Spinal cord (tissue), 10 donors: Measurements from ENCODE around the gene HAPSTR1. TPM values are rescaled to one million over a fixed set of nuclear protein-coding genes. Genes with fewer than 3 reads are reported as not detected.

Experiments
- DNase-seq, 6 donors: peaks; one replicate each; pipeline versions ENCODE4 v3.0.0 to v3.0.0-alpha.2; 2013 to 2015; ENCODE audit warnings: low spot score in 6 of 6, low read depth in 4 of 6
- H3K27ac ChIP-seq: one replicate; pipeline ENCODE4 v1.5.1; 2013; ENCODE audit warnings: low read depth, low read length, control low read depth
- H3K27me3 ChIP-seq: one replicate; pipeline ENCODE4 v1.6.1; 2013; ENCODE audit warnings: low read length; ENCODE audit not compliant: control insufficient read depth, insufficient read depth
- H3K36me3 ChIP-seq: one replicate; pipeline ENCODE4 v1.6.1; 2013; ENCODE audit warnings: low read length; ENCODE audit not compliant: control insufficient read depth, insufficient read depth
- H3K4me1 ChIP-seq: one replicate; pipeline ENCODE4 v1.6.1; 2013; ENCODE audit warnings: low read length; ENCODE audit not compliant: control insufficient read depth, insufficient read depth
- H3K4me3 ChIP-seq: one replicate; pipeline ENCODE4 v1.5.1; 2013; ENCODE audit warnings: low read depth, low read length, control low read depth
- H3K9me3 ChIP-seq: one replicate; pipeline ENCODE4 v1.6.1; 2013; ENCODE audit warnings: low read length; ENCODE audit not compliant: control insufficient read depth, insufficient read depth
- WGBS: methylation state at CpG from one replicate; pipeline ENCODE4 v1.1.5; 2013; ENCODE audit warnings: missing lambda C conversion rate; ENCODE audit not compliant: insufficient coverage; 5-methylcytosine and 5-hydroxymethylcytosine counted together
- polyA plus RNA-seq, 2 donors: library from polyadenylated mRNA; unstranded; fragments of 120-200 nt; gene quantifications; one replicate each; pipeline ENCODE4 v1.2.1, GENCODE V29; 2013; ENCODE audit not compliant: insufficient read length in 2 of 2
- total RNA-seq, 2 donors: library from RNA; depleted of rRNA in 1 of 2; stranded (reverse); fragments of 120-200 nt in 1 of 2; fragments of >200 nt in 1 of 2; gene quantifications; one replicate each; pipeline versions ENCODE4 v1.2.3 to v1.2.4, GENCODE V29; 2013 to 2014
- donor health status: healthy.

HAPSTR1 gene
- total and polyA plus RNA-seq, 4 donors, result 43.9 to 87.0 (median 59.3) TPM

DNA sequence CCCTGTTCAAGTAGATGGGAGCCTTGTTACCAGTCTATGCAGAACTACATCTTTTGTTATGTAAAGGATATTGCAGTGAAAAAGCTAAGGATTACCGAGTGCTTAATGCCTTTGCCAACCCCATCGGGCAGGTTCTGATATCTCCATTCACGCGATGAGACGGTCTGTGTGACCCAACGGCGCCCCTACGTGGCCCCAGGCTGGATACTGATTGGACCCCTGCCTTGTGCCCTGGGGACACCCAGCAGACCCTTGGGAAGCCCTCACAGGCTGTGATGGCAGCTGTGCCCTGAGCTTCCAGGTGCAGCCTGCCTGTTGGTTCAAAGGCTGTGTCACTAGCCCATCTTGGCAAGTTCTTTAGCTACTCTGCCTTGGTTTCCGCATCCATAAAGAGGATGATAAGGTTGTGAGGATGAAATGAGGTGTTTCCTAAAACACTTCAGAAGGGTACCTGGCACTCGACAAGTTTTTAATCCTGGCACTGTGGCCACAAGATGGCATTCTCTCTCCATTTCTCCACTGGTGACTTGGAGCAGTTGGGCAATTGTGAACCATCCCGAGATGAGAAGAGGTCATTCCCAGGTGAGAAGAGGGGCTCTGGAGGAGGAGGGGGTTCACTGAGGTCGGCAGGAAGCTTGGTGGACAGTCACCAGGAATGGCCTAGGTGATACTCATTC, 33.6 kb downstream of the HAPSTR1 start:
- Histone ChIP-seq H3K4me1 (peaks cover 19% of the 10 kb centered on the region), H3K36me3 (peaks cover 34% of the 10 kb centered on the region), H3K27ac (no peak overlapping the region), H3K9me3 (no peaks in the 10 kb centered on the region), H3K27me3 (no peaks in the 10 kb centered on the region), H3K4me3 (no peak overlapping the region)
- DNase-seq, result peak in 1 of 6 donors; percentile 43
- 60% methylated on average over 10 of the region's 12 CpGs for WGBS

- H3K9me3 ChIP-seq, result no peaks in the 10 kb centered on the region
- no peak overlapping the region for H3K4me3 ChIP-seq
- no peak overlapping the region for H3K27ac ChIP-seq
- whole genome bisulfite sequencing, result 79% methylated on average over 17 of the region's 17 CpGs
- H3K36me3 ChIP-seq, result peaks cover 34% of the 10 kb centered on the region
- DNase-seq, result no peak
- H3K27me3 ChIP-seq, result no peaks in the 10 kb centered on the region
- peaks cover 19% of the 10 kb centered on the region for H3K4me1 ChIP-seq
Observed at GRCh38 chr16:9125658-9126505, 34.4 kb downstream of the HAPSTR1 start.

- Histone ChIP-seq H3K4me1 (peaks cover 19% of the 10 kb centered on the region), H3K27me3 (no peaks in the 10 kb centered on the region), H3K27ac (no peak overlapping the region), H3K9me3 (no peaks in the 10 kb centered on the region), H3K36me3 (peaks cover 34% of the 10 kb centered on the region), H3K4me3 (no peak overlapping the region)
- 100% methylated on average over 1 of the region's 2 CpGs for WGBS
- DNase-seq, result no peak
Observed at GRCh38 chr16:9126609-9127008, 35.2 kb downstream of the HAPSTR1 start.

DNA sequence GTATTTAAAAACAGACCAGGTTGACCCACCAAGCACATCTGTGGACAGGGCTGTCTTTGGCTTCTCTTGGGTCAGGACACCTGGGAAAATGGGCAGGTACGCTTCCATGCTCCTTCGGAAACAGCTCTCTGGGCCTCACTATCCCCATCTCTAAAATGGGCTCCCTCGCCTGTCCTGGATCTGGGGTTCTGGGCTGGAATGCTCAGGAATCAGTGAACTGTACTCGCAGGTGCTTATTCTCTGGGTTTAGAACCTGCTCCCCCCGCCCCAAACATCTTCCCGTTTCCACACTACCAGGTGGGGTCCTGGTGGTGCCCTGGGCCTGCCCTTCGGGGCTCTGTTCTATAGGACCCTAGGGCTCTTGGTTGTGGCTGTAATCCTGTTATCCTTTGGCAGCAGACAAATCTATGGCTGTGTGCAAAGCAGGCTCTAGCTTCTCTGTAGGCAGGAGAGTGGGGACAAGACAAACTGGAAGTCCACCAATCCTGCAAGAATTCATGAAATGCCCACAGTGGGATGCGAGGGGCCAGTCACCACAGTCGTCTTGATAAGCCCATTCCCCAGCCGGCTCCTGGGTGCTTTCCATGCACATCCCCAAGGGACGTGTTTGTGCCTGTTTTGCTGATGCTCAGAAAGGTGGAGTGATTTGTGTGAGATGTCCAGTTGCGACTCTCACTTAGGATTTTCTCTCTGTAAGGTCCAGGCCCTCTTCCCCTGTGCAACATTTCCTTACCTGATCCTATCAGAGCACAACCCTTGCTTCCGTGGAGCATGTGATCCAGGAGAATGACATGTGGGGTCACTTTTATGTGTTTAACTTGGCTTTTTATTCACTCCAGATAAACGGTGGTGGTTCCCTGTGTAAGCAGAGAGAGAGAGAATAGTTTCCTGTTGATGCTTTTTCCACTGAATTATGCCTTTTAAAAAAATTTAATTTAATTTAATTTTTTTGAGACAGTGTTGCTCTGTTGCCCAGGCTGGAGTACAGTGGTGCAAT, 37.2 kb downstream of the HAPSTR1 start:
- WGBS, result 94% methylated on average over 3 of the region's 14 CpGs
- Histone ChIP-seq H3K4me3 (no peak overlapping the region), H3K4me1 (peaks cover 19% of the 10 kb centered on the region), H3K36me3 (peaks cover 19% of the 10 kb centered on the region), H3K27ac (no peak overlapping the region), H3K27me3 (no peaks in the 10 kb centered on the region), H3K9me3 (no peaks in the 10 kb centered on the region)
- DNase-seq, result no peak

- Histone ChIP-seq H3K27me3 (no peaks in the 10 kb centered on the region), H3K36me3 (no peaks in the 10 kb centered on the region), H3K4me3 (no peak overlapping the region), H3K9me3 (no peaks in the 10 kb centered on the region), H3K27ac (no peak overlapping the region), H3K4me1 (peaks cover 12% of the 10 kb centered on the region)
- 100% methylated on average over 2 of the region's 5 CpGs for WGBS
- DNase-seq, result no peak
Observed at GRCh38 chr16:9134306-9134705, 42.9 kb downstream of the HAPSTR1 start.

DNA sequence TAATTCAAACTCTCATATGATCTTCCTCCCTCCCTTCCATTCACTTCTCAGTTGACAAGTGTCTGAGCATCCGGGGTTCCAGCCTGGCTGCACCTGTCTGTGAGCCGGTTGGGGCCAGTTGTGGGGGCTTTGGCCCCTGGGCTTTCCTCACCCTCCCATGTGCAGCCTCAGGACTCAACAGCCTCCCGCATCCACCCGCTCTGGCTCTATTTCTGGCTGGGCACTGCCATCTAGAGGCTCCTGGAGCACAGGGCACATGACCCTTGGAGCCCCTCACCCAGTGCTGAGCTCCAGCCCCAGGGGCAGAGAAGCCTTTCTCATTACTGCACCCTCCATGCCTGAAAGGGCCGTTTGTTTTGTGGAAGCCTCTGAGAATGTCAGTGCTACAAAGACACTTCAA, 43.3 kb downstream of the HAPSTR1 start:
- no peaks in the 10 kb centered on the region for H3K9me3 ChIP-seq
- DNase-seq, result peak in 2 of 6 donors; percentile 64 to 70
- H3K27me3 ChIP-seq, result no peaks in the 10 kb centered on the region
- H3K27ac ChIP-seq, result no peak overlapping the region
- H3K36me3 ChIP-seq, result no peaks in the 10 kb centered on the region
- WGBS, result 35% methylated on average over 3 of the region's 5 CpGs
- H3K4me3 ChIP-seq, result no peak overlapping the region
- peaks cover 13% of the 10 kb centered on the region for H3K4me1 ChIP-seq

DNA sequence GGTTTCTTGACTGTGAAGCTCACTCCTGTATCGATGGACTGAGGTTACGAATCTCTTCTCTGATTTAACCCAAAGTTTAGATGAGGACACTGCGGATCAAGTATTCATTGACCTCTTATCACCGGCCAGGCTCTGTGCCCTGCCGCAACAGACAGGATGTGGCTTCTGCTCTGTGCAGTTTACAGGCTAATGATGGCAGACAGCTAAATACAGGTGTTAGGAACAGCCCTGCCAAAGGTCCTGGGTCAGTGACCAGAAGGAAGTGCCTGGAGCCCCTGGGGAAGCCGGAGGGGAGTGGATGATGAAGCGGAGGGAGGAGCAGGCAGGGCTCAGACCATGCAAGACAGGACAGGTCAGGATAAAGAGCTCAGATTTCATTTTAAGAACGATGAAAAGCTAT, 44.4 kb downstream of the HAPSTR1 start:
- Histone ChIP-seq H3K9me3 (no peaks in the 10 kb centered on the region), H3K4me1 (peaks cover 13% of the 10 kb centered on the region), H3K27me3 (no peaks in the 10 kb centered on the region), H3K27ac (no peak overlapping the region), H3K4me3 (no peak overlapping the region), H3K36me3 (no peaks in the 10 kb centered on the region)
- no peak for DNase-seq
- WGBS, result 87% methylated on average over 7 of the region's 8 CpGs

DNA sequence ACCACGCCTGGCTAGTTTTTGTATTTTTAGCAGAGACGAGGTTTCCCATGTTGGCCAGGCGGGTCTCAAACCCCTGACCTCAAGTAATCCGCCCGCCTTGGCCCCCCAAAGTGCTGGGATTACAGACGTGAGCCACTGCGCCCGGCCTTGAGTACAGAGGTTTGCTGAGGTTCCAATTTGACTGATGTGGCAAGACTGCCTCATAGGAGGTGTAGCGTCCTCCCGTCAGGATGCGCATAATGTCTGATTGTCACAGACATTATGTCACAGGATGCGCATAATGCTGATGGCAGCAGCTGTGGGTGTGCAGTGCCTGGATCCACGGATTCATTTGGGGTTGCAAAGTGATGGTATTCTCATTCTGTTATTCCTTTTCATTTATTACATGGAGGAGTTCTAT, 45.2 kb downstream of the HAPSTR1 start:
- H3K36me3 ChIP-seq, result no peaks in the 10 kb centered on the region
- DNase-seq, result no peak

GRCh38 chr16:9138021-9138680, 46.7 kb downstream of the HAPSTR1 start:
- no peak for DNase-seq
- WGBS, result 80% methylated on average over 13 of the region's 14 CpGs
- Histone ChIP-seq H3K27ac (no peak overlapping the region), H3K4me1 (peaks cover 13% of the 10 kb centered on the region), H3K27me3 (no peaks in the 10 kb centered on the region), H3K36me3 (no peaks in the 10 kb centered on the region), H3K9me3 (no peaks in the 10 kb centered on the region), H3K4me3 (no peak overlapping the region)

More for the DNA sequence above, 45.2 kb downstream of the HAPSTR1 start:
- Histone ChIP-seq H3K27ac (no peak overlapping the region), H3K27me3 (no peaks in the 10 kb centered on the region), H3K9me3 (no peaks in the 10 kb centered on the region), H3K4me1 (peaks cover 13% of the 10 kb centered on the region), H3K4me3 (no peak overlapping the region)
- WGBS, result 76% methylated on average over 11 of the region's 13 CpGs
